Femur (tissue), 1 donor: ENCODE results near the gene RHBDD1.

Experiments
- DNase-seq: peaks from one replicate; pipeline ENCODE4 v3.0.0-alpha.2; 2017

Gene RHBDD1

GRCh38 chr2:226994775-226995174 lies 158.9 kb downstream of the RHBDD1 start:
- DNase-seq = no peak

GRCh38 chr2:226995625-226996041 lies 159.8 kb downstream of the RHBDD1 start:
- peak; percentile 67 for DNase-seq

GRCh38 chr2:226999661-227000060 lies 163.8 kb downstream of the RHBDD1 start:
- no peak for DNase-seq

GRCh38 chr2:227000123-227000522 lies 164.3 kb downstream of the RHBDD1 start:
- no peak for DNase-seq

- no peak for DNase-seq
These were observed 168.6 kb downstream of the RHBDD1 start for GRCh38 chr2:227004482-227004881.

- no peak for DNase-seq
These were observed 170.5 kb downstream of the RHBDD1 start for GRCh38 chr2:227006189-227006897.

- DNase-seq = no peak
These were observed 171.3 kb downstream of the RHBDD1 start for GRCh38 chr2:227007148-227007547.

GRCh38 chr2:227007940-227008339 lies 172.1 kb downstream of the RHBDD1 start:
- DNase-seq = no peak

- no peak for DNase-seq
These were observed 174.6 kb downstream of the RHBDD1 start for GRCh38 chr2:227010433-227010832.

- no peak for DNase-seq
These were observed 177.5 kb downstream of the RHBDD1 start for GRCh38 chr2:227013330-227013729.

- DNase-seq = no peak
These were observed 178.0 kb downstream of the RHBDD1 start for GRCh38 chr2:227013881-227014280.

GRCh38 chr2:227016894-227017293 lies 181.0 kb downstream of the RHBDD1 start:
- DNase-seq = no peak

- DNase-seq = no peak
These were observed 184.6 kb downstream of the RHBDD1 start for GRCh38 chr2:227020416-227020815.

- no peak for DNase-seq
These were observed 186.8 kb downstream of the RHBDD1 start for GRCh38 chr2:227022608-227023007.

- DNase-seq = no peak
These were observed 189.7 kb downstream of the RHBDD1 start for GRCh38 chr2:227025510-227025909.

- DNase-seq = no peak
These were observed 193.7 kb downstream of the RHBDD1 start for GRCh38 chr2:227029426-227030105.

- DNase-seq = no peak
These were observed 194.9 kb downstream of the RHBDD1 start for GRCh38 chr2:227030789-227031188.

- no peak for DNase-seq
These were observed 195.5 kb downstream of the RHBDD1 start for GRCh38 chr2:227031379-227031778.

- DNase-seq = peak; percentile 29
These were observed 197.8 kb downstream of the RHBDD1 start for GRCh38 chr2:227033471-227034148.

- DNase-seq = no peak
These were observed 200.0 kb downstream of the RHBDD1 start for GRCh38 chr2:227035711-227036367.

GRCh38 chr2:227036527-227036926 lies 200.7 kb downstream of the RHBDD1 start:
- no peak for DNase-seq

- no peak for DNase-seq
These were observed 202.8 kb downstream of the RHBDD1 start for GRCh38 chr2:227038550-227039189.

- DNase-seq = no peak
These were observed 208.1 kb downstream of the RHBDD1 start for GRCh38 chr2:227043981-227044380.
